MM.1S (cell line): ENCODE measurements around the gene DYNC2H1.

Experiments used
- DNase-seq: peaks from one replicate; pipeline ENCODE4 v3.0.0-alpha.2; 2015
- H2AFZ ChIP-seq: fragments of 300-600 bp; sonication (generic); 2 replicates; pipeline ENCODE4 v1.6.0; 2016; ENCODE audit warnings: antibody characterized with exemption, low read length
- H3F3A ChIP-seq: fragments of 300-600 bp; sonication (generic); 2 replicates; pipeline ENCODE4 v1.6.1; 2016; ENCODE audit warnings: mild to moderate bottlenecking, antibody characterized with exemption, low read length, moderate library complexity, mixed read lengths; ENCODE audit not compliant: insufficient read depth
- H3K27ac ChIP-seq: fragments of 300-600 bp; sonication (generic); 2 replicates; pipeline ENCODE4 v1.5.1; 2016; ENCODE audit warnings: mild to moderate bottlenecking, low read length
- H3K27me3 ChIP-seq: fragments of 300-600 bp; sonication (generic); replicated peaks from 2 replicates; pipeline ENCODE4 v1.6.0; 2016; ENCODE audit warnings: low read length; ENCODE audit not compliant: insufficient read depth
- H3K36me3 ChIP-seq: fragments of 300-600 bp; sonication (generic); replicated peaks from 2 replicates; pipeline ENCODE4 v1.6.1; 2016; ENCODE audit warnings: mild to moderate bottlenecking, low read length, mixed read lengths; ENCODE audit not compliant: insufficient read depth
- H3K4me1 ChIP-seq: fragments of 300-600 bp; sonication (generic); 2 replicates; pipeline ENCODE4 v1.6.1; 2016; ENCODE audit warnings: low read length, mixed read lengths
- H3K4me2 ChIP-seq: fragments of 300-600 bp; sonication (generic); 2 replicates; pipeline ENCODE4 v1.6.0; 2016; ENCODE audit warnings: low read depth, low read length
- H3K4me3 ChIP-seq: fragments of 300-600 bp; sonication (generic); 2 replicates; pipeline ENCODE4 v1.5.1; 2016; ENCODE audit warnings: low read length, mixed read lengths
- H3K79me2 ChIP-seq: fragments of 300-600 bp; sonication (generic); 2 replicates; pipeline ENCODE4 v1.6.1; 2016; ENCODE audit warnings: mixed run types, low read length, mixed read lengths
- H3K9ac ChIP-seq: fragments of 300-600 bp; sonication (generic); 2 replicates; pipeline ENCODE4 v1.6.1; 2016; ENCODE audit warnings: low read length, mixed read lengths
- H3K9me2 ChIP-seq: fragments of 300-600 bp; sonication (generic); replicated peaks from 2 replicates; pipeline ENCODE4 v1.6.1; 2016; ENCODE audit warnings: mild to moderate bottlenecking, low read length, mixed read lengths; ENCODE audit not compliant: insufficient read depth
- H3K9me3 ChIP-seq: fragments of 300-600 bp; sonication (generic); replicated peaks from 2 replicates; pipeline ENCODE4 v1.6.1; 2016; ENCODE audit warnings: mild to moderate bottlenecking, low read length, mixed read lengths; ENCODE audit not compliant: insufficient read depth
- H4K20me1 ChIP-seq: fragments of 300-600 bp; sonication (generic); 2 replicates; pipeline ENCODE4 v1.6.1; 2016; ENCODE audit warnings: mild to moderate bottlenecking, low read length, moderate library complexity, mixed read lengths; ENCODE audit not compliant: insufficient read depth
- CTCF ChIP-seq: fragments of 300-600 bp; sonication (generic); IDR thresholded peaks from 2 replicates; pipeline ENCODE4 v1.5.1; 2016; ENCODE audit warnings: antibody characterized with exemption, low read length, mixed read lengths
- EZH2 ChIP-seq: fragments of 300-600 bp; sonication (generic); optimal IDR thresholded peaks from 2 replicates; pipeline ENCODE3; 2017; ENCODE audit warnings: low read depth, mild to moderate bottlenecking, antibody characterized with exemption, low read length, mixed read lengths
- EZH2phosphoT487 ChIP-seq: fragments of 300-600 bp; sonication (generic); IDR thresholded peaks from 2 replicates; pipeline ENCODE4 v1.6.1; 2018; ENCODE audit warnings: antibody characterized with exemption, low read length

The DYNC2H1 gene

GRCh38 chr11:103398829-103399228 lies 289.6 kb downstream of the DYNC2H1 start:
- Histone ChIP-seq H3K9me3 (no peaks in the 10 kb centered on the region), H4K20me1 (no peaks in the 10 kb centered on the region), H3K79me2 (no peaks in the 10 kb centered on the region), H3K36me3 (no peaks in the 10 kb centered on the region), H3F3A (no peaks in the 10 kb centered on the region), H3K27ac (no peak overlapping the region), H3K27me3 (no peaks in the 10 kb centered on the region), H2AFZ (no peak overlapping the region), H3K9ac (no peak overlapping the region), H3K4me3 (no peak overlapping the region), H3K4me1 (no peaks in the 10 kb centered on the region), H3K4me2 (no peak overlapping the region), H3K9me2 (no peaks in the 10 kb centered on the region)
- TF ChIP-seq CTCF (no peak), EZH2phosphoT487 (no peak), EZH2 (no peak)
- no peak for DNase-seq

- TF ChIP-seq EZH2phosphoT487 (no peak), EZH2 (no peak), CTCF (no peak)
- no peak overlapping the region for H2AFZ ChIP-seq
- no peaks in the 10 kb centered on the region for H3K4me1 ChIP-seq
- no peak overlapping the region for H3K9ac ChIP-seq
- no peak overlapping the region for H3K4me3 ChIP-seq
- no peak overlapping the region for H3K4me2 ChIP-seq
- no peaks in the 10 kb centered on the region for H3K9me2 ChIP-seq
- H3K27me3 ChIP-seq, result no peaks in the 10 kb centered on the region
- H3K36me3 ChIP-seq, result no peaks in the 10 kb centered on the region
- H3K27ac ChIP-seq, result no peak overlapping the region
- H3K79me2 ChIP-seq, result no peaks in the 10 kb centered on the region
- no peaks in the 10 kb centered on the region for H4K20me1 ChIP-seq
- no peak for DNase-seq
- H3K9me3 ChIP-seq, result no peaks in the 10 kb centered on the region
- no peaks in the 10 kb centered on the region for H3F3A ChIP-seq
Observed at GRCh38 chr11:103406357-103406756, 297.1 kb downstream of the DYNC2H1 start.

GRCh38 chr11:103407641-103408040 lies 298.4 kb downstream of the DYNC2H1 start:
- H2AFZ ChIP-seq, result no peak overlapping the region

GRCh38 chr11:103413266-103413888 lies 304.2 kb downstream of the DYNC2H1 start:
- Histone ChIP-seq H3K4me2 (no peak overlapping the region), H3F3A (no peaks in the 10 kb centered on the region), H3K27me3 (no peaks in the 10 kb centered on the region), H4K20me1 (no peaks in the 10 kb centered on the region), H3K4me1 (no peaks in the 10 kb centered on the region), H3K36me3 (no peaks in the 10 kb centered on the region), H3K4me3 (no peak overlapping the region), H3K27ac (no peak overlapping the region), H3K9me3 (no peaks in the 10 kb centered on the region), H3K79me2 (no peaks in the 10 kb centered on the region), H2AFZ (no peak overlapping the region), H3K9me2 (no peaks in the 10 kb centered on the region), H3K9ac (no peak overlapping the region)
- no peak for TF ChIP-seq EZH2
- no peak for DNase-seq

More at GRCh38 chr11:103407641-103408040, 298.4 kb downstream of the DYNC2H1 start:
- H3K4me1 ChIP-seq, result no peaks in the 10 kb centered on the region
- no peaks in the 10 kb centered on the region for H3K9me3 ChIP-seq
- H4K20me1 ChIP-seq, result no peaks in the 10 kb centered on the region
- TF ChIP-seq EZH2, result no peak
- H3K79me2 ChIP-seq, result no peaks in the 10 kb centered on the region
- no peak overlapping the region for H3K4me3 ChIP-seq
- no peak overlapping the region for H3K4me2 ChIP-seq
- no peak overlapping the region for H3K9ac ChIP-seq
- no peak overlapping the region for H3K27ac ChIP-seq
- no peaks in the 10 kb centered on the region for H3K36me3 ChIP-seq
- H3K9me2 ChIP-seq, result no peaks in the 10 kb centered on the region
- no peaks in the 10 kb centered on the region for H3K27me3 ChIP-seq
- no peaks in the 10 kb centered on the region for H3F3A ChIP-seq
- DNase-seq, result no peak
